Neural cell (in vitro differentiated cells): ENCODE data around the gene PKIB. TPM values are rescaled to one million over a fixed set of nuclear protein-coding genes. Genes with fewer than 3 reads are reported as not detected.

Experiments
- H2AFZ ChIP-seq: fragments of 200-600, 300-800 bp; sonication (generic), shearing (Covaris generic); 2 replicates; pipeline ENCODE4 v1.6.0; 2014; ENCODE audit warnings: low read depth, mild to moderate bottlenecking, antibody characterized with exemption, low read length, moderate library complexity
- H3F3A ChIP-seq: fragments of 200-600 bp; shearing (Covaris generic); 2 replicates; pipeline ENCODE4 v1.6.1; 2016; ENCODE audit warnings: mild to moderate bottlenecking, moderate library complexity, mixed read lengths, antibody characterized with exemption, low read length; ENCODE audit not compliant: insufficient read depth, poor library complexity, severe bottlenecking
- H3K27ac ChIP-seq: fragments of 200-600, 300-800 bp; sonication (generic), shearing (Covaris generic); 2 replicates; pipeline ENCODE4 v1.5.1; 2014; ENCODE audit warnings: mild to moderate bottlenecking, low read length, moderate library complexity
- H3K27me3 ChIP-seq: fragments of 300-800, 200-600 bp; sonication (generic), shearing (Covaris generic); 2 replicates; pipeline ENCODE4 v1.6.0; 2014; ENCODE audit warnings: mild to moderate bottlenecking, low read depth, low read length, moderate library complexity; ENCODE audit not compliant: insufficient read depth
- H3K36me3 ChIP-seq: fragments of 300-800, 200-600 bp; sonication (generic), shearing (Covaris generic); 2 replicates; pipeline ENCODE4 v1.5.1; 2014; ENCODE audit warnings: mild to moderate bottlenecking, antibody characterized with exemption, low read length, moderate library complexity; ENCODE audit not compliant: insufficient read depth
- H3K4me2 ChIP-seq: fragments of 300-800, 200-600 bp; sonication (generic), shearing (Covaris generic); 2 replicates; pipeline ENCODE4 v1.6.0; 2014; ENCODE audit warnings: mild to moderate bottlenecking, low read length
- H3K4me3 ChIP-seq: fragments of 300-800, 200-600 bp; sonication (generic), shearing (Covaris generic); 2 replicates; pipeline ENCODE4 v1.5.1; 2014; ENCODE audit warnings: mild to moderate bottlenecking, low read length, moderate library complexity
- H3K79me2 ChIP-seq: fragments of 200-600 bp; shearing (Covaris generic); replicated peaks from 2 replicates; pipeline ENCODE4 v1.6.0; 2014; ENCODE audit warnings: mild to moderate bottlenecking, low read length, moderate library complexity; ENCODE audit not compliant: insufficient read depth
- H3K9ac ChIP-seq: fragments of 300-800, 200-600 bp; sonication (generic), shearing (Covaris generic); 2 replicates; pipeline ENCODE4 v1.6.1; 2016; ENCODE audit warnings: mild to moderate bottlenecking, low read length, mixed read lengths
- H3K9me2 ChIP-seq: fragments of 200-600 bp; shearing (Covaris generic); 2 replicates; pipeline ENCODE4 v1.6.1; 2016; ENCODE audit warnings: mild to moderate bottlenecking, low read length, mixed read lengths; ENCODE audit not compliant: insufficient read depth
- H3K9me3 ChIP-seq: fragments of 200-600, 300-800 bp; sonication (generic), shearing (Covaris generic); 2 replicates; pipeline ENCODE4 v1.6.1; 2016; ENCODE audit warnings: mild to moderate bottlenecking, mixed run types, low read length, moderate library complexity, mixed read lengths
- H4K20me1 ChIP-seq: fragments of 200-600 bp; shearing (Covaris generic); 2 replicates; pipeline ENCODE4 v1.6.1; 2016; ENCODE audit warnings: mild to moderate bottlenecking, mixed run types; ENCODE audit not compliant: insufficient read depth
- EP300 ChIP-seq: fragments of 450-650 bp; conservative IDR thresholded peaks from 2 replicates; pipeline ENCODE4 v1.6.1; 2014; ENCODE audit warnings: antibody characterized with exemption, mild to moderate bottlenecking, moderate library complexity; ENCODE audit not compliant: poor library complexity, severe bottlenecking
- EZH2 ChIP-seq: fragments of 200-600, 300-800 bp; shearing (Covaris generic), sonication (generic); IDR thresholded peaks from 2 replicates; pipeline ENCODE4 v1.6.1; 2014; ENCODE audit warnings: antibody characterized with exemption, low read length, borderline replicate concordance, mild to moderate bottlenecking; ENCODE audit not compliant: insufficient read depth, poor library complexity, severe bottlenecking
- MXI1 ChIP-seq: fragments of 450-650 bp; conservative IDR thresholded peaks from 2 replicates; pipeline ENCODE4 v1.6.1; 2014; ENCODE audit warnings: antibody characterized with exemption, mild to moderate bottlenecking; ENCODE audit not compliant: poor library complexity, severe bottlenecking
- POLR2AphosphoS5 ChIP-seq: IDR thresholded peaks from 2 replicates; pipeline ENCODE4 v1.6.1; 2012
- RAD21 ChIP-seq: fragments of 450-650 bp; conservative IDR thresholded peaks from 2 replicates; pipeline ENCODE4 v1.6.1; 2014; ENCODE audit warnings: antibody characterized with exemption, mild to moderate bottlenecking, moderate library complexity
- SMC3 ChIP-seq: fragments of 450-650 bp; conservative IDR thresholded peaks from 2 replicates; pipeline ENCODE4 v1.6.1; 2014; ENCODE audit warnings: antibody characterized with exemption, mild to moderate bottlenecking, moderate library complexity; ENCODE audit not compliant: poor library complexity
- TAF1 ChIP-seq: IDR thresholded peaks from 2 replicates; pipeline ENCODE4 v1.6.1; 2012; ENCODE audit warnings: low read depth
- polyA plus RNA-seq: library from polyadenylated mRNA; depleted of rRNA; stranded (reverse); fragments of >200 nt; gene quantifications from 2 replicates; pipeline ENCODE4 v1.2.3, GENCODE V29; 2014
- TF ChIP-seq, protein P1 (sequence below): fragments of 450-650 bp; IDR thresholded peaks from 2 replicates; pipeline ENCODE4 v1.5.1; 2014; ENCODE audit warnings: antibody characterized with exemption, mild to moderate bottlenecking, moderate library complexity; ENCODE audit not compliant: poor library complexity, severe bottlenecking
- TF ChIP-seq, protein P2 (sequence below): IDR thresholded peaks from 2 replicates; pipeline ENCODE4 v1.6.1; 2012; ENCODE audit warnings: borderline replicate concordance

Gene PKIB
- polyA plus RNA-seq, 1 donor from 2014 or later = 22.8 TPM

DNA sequence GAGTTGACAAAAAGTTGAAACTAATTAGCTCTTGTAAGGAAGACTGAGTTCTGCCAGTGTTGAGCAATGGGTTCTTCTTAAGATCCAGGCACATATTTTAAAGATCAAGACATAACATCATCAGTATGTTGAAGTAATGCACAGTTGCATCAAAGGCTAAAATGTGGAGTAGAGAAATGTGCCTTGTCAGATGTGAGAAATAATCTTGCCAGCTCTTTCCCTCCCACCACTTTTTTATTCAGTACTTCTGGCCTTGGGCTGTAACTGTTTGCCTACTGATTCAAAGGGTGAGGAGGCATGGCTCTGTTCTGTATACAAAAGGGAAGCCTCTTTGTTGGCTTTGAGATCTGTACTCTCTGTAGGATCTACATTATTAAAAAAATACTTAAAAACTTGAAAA, 13.1 kb downstream of the PKIB start:
- Histone ChIP-seq H3K36me3 (no peaks in the 10 kb centered on the region), H3K4me2 (no peak overlapping the region)

DNA sequence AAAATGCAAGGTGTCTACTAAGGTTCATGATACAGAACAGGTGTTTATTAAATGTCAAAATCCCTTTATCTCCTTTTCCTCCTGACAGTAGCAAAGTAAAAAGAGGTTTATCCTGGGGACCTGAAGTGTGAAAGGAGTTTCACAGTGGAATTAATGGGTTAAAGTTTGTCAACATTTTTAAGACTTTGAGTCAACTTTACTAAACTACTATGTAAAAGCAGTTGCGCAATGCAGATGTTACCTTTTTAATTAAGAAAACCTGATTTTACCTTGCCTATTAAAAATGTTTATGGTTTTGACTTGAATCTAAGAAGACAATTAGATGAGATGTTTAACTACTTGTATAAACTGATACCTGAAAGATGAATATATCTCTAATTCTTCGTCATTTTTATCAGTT, 14.6 kb downstream of the PKIB start:
- Histone ChIP-seq H4K20me1 (no peaks in the 10 kb centered on the region), H3K4me2 (no peak overlapping the region), H3K27ac (no peak overlapping the region), H2AFZ (no peak overlapping the region), H3K9me2 (no peaks in the 10 kb centered on the region), H3F3A (no peaks in the 10 kb centered on the region), H3K27me3 (no peaks in the 10 kb centered on the region), H3K79me2 (no peaks in the 10 kb centered on the region), H3K36me3 (no peaks in the 10 kb centered on the region), H3K9ac (no peak overlapping the region), H3K9me3 (no peaks in the 10 kb centered on the region), H3K4me3 (no peak overlapping the region)
- no peak for TF ChIP-seq SMC3
- no peak for TF ChIP-seq RAD21
- TF ChIP-seq EP300 = no peak
- no peak for TF ChIP-seq EZH2
- TF ChIP-seq, protein P1, sequence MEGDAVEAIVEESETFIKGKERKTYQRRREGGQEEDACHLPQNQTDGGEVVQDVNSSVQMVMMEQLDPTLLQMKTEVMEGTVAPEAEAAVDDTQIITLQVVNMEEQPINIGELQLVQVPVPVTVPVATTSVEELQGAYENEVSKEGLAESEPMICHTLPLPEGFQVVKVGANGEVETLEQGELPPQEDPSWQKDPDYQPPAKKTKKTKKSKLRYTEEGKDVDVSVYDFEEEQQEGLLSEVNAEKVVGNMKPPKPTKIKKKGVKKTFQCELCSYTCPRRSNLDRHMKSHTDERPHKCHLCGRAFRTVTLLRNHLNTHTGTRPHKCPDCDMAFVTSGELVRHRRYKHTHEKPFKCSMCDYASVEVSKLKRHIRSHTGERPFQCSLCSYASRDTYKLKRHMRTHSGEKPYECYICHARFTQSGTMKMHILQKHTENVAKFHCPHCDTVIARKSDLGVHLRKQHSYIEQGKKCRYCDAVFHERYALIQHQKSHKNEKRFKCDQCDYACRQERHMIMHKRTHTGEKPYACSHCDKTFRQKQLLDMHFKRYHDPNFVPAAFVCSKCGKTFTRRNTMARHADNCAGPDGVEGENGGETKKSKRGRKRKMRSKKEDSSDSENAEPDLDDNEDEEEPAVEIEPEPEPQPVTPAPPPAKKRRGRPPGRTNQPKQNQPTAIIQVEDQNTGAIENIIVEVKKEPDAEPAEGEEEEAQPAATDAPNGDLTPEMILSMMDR = no peak
- TF ChIP-seq, protein P2, sequence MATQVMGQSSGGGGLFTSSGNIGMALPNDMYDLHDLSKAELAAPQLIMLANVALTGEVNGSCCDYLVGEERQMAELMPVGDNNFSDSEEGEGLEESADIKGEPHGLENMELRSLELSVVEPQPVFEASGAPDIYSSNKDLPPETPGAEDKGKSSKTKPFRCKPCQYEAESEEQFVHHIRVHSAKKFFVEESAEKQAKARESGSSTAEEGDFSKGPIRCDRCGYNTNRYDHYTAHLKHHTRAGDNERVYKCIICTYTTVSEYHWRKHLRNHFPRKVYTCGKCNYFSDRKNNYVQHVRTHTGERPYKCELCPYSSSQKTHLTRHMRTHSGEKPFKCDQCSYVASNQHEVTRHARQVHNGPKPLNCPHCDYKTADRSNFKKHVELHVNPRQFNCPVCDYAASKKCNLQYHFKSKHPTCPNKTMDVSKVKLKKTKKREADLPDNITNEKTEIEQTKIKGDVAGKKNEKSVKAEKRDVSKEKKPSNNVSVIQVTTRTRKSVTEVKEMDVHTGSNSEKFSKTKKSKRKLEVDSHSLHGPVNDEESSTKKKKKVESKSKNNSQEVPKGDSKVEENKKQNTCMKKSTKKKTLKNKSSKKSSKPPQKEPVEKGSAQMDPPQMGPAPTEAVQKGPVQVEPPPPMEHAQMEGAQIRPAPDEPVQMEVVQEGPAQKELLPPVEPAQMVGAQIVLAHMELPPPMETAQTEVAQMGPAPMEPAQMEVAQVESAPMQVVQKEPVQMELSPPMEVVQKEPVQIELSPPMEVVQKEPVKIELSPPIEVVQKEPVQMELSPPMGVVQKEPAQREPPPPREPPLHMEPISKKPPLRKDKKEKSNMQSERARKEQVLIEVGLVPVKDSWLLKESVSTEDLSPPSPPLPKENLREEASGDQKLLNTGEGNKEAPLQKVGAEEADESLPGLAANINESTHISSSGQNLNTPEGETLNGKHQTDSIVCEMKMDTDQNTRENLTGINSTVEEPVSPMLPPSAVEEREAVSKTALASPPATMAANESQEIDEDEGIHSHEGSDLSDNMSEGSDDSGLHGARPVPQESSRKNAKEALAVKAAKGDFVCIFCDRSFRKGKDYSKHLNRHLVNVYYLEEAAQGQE = no peak
- no peak for TF ChIP-seq TAF1
- no peak for TF ChIP-seq POLR2AphosphoS5
- TF ChIP-seq MXI1 = no peak

More for the DNA sequence above, 13.1 kb downstream of the PKIB start:
- no peak overlapping the region for H3K4me3 ChIP-seq
- TF ChIP-seq TAF1 = no peak
- TF ChIP-seq, protein P1 = no peak
- no peak for TF ChIP-seq EP300
- no peak for TF ChIP-seq SMC3
- no peak for TF ChIP-seq POLR2AphosphoS5
- TF ChIP-seq EZH2 = no peak
- TF ChIP-seq, protein P2 = no peak
- TF ChIP-seq RAD21 = no peak
- no peak for TF ChIP-seq MXI1
- no peaks in the 10 kb centered on the region for H3K27me3 ChIP-seq
- H3K9me2 ChIP-seq = no peaks in the 10 kb centered on the region
- H3K9me3 ChIP-seq = no peaks in the 10 kb centered on the region
- no peaks in the 10 kb centered on the region for H3F3A ChIP-seq
- H2AFZ ChIP-seq = no peak overlapping the region
- no peaks in the 10 kb centered on the region for H4K20me1 ChIP-seq
- no peaks in the 10 kb centered on the region for H3K79me2 ChIP-seq
- H3K27ac ChIP-seq = no peak overlapping the region
- H3K9ac ChIP-seq = no peak overlapping the region
